K562 (cell line): ENCODE data around the gene ZNF277.

ENCODE experiments used
- KLF1 ChIP-seq: fragments of 450-650 bp; IDR thresholded peaks from 2 replicates; pipeline ENCODE4 v1.6.1; 2016; ENCODE audit warnings: missing genetic modification characterization, missing compliant biosample characterization
- KLF10 ChIP-seq: fragments of 250-450 bp; sonication (Bioruptor Pico); IDR thresholded peaks from 2 replicates; pipeline ENCODE4 v1.6.1; 2021; ENCODE audit warnings: matching md5 sums
- L3MBTL2 ChIP-seq: fragments of 450-650 bp; IDR thresholded peaks from 2 replicates; pipeline ENCODE4 v1.6.1; 2016; ENCODE audit warnings: mild to moderate bottlenecking, moderate library complexity
- TBP ChIP-seq: optimal IDR thresholded peaks from 2 replicates; pipeline ENCODE3; 2011; ENCODE audit warnings: low read depth, low read length, improper control_type of control experiment

- no peak for TF ChIP-seq KLF10 (CRISPR knock-in tag)
- no peak for TF ChIP-seq TBP
- no peak for TF ChIP-seq L3MBTL2
- TF ChIP-seq KLF1 (tag): no peak
Observed at GRCh38 chr7:112347088-112347487, 140.6 kb downstream of the ZNF277 start.
